ENCODE measurements around the gene PIK3C2G.
A peak's percentile ranks its signal among the peaks of the same experiment; 100 is the strongest.

Gene PIK3C2G

GRCh38 chr12:18562531-18562930 is 301.2 kb downstream of the PIK3C2G start:
- no peak for DNase-seq (ENCODE audit: low spot score)

GRCh38 chr12:18564306-18564705 is 303.0 kb downstream of the PIK3C2G start:
- no peak for DNase-seq (ENCODE audit: low spot score)

DNA sequence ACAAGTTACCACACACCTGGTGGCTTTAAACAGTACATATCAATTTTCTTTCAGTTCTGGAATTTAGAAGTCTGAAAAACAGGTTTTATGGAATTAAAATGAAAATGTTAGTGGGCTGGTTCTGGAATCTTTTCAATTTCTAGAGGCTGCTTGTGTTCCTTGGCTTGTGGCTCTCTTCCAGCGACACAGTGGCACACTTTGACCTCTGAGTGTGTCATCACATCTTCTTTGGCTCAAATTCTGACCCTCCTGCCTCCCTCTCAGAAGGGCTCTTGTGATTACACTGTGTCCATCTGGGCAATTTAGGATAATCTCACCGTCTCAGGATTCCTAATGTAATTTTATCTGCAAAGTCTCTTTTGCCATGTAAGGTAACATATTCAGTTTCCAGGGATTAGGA is 306.5 kb downstream of the PIK3C2G start:
- DNase-seq (ENCODE audit: low spot score), result no peak

DNA sequence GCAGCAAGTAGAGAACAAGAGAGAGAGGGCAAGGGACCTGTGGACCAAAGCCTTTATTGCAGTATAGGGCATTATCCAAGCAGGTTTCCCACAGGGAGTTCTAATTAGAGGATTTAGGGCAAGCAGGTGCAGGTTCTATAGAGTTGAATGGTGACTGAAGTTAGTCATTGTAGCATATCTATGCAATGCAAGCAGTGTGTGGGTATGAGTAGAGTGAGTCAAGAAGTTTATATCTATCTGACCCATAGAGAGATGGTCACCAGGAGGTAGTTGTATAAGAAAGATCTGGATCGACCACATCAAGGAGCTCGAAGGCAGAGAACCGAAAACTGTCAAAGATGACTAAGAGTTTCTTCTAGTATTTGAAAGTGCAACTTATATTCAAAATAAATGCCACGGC is 309.2 kb downstream of the PIK3C2G start:
- no peak for DNase-seq (ENCODE audit: low spot score)

DNA sequence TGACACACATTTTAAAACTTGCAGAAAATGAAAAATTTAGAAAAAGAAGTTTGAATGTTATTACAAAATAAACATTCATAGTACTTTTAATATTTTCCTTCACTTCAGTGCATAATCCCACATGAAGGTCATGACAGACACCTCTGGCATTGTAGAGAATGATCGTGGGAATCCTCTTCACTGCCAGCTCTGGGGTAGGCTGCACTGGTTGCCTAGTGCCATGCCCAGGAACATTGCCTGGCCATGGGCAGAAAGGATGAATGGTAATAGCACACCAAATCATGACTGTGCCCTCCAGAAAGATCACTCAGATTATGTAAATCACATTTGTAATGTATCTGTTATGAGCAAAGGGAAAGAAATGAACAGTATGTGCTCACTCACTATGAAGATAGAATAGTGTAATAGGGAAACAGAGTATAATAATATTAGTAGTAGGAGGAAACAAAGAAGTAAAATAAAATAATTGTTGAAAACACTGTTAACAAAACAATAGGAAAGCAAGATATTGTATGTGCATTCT is 314.8 kb downstream of the PIK3C2G start:
- peak; percentile 58 for DNase-seq (ENCODE audit: low spot score)

DNA sequence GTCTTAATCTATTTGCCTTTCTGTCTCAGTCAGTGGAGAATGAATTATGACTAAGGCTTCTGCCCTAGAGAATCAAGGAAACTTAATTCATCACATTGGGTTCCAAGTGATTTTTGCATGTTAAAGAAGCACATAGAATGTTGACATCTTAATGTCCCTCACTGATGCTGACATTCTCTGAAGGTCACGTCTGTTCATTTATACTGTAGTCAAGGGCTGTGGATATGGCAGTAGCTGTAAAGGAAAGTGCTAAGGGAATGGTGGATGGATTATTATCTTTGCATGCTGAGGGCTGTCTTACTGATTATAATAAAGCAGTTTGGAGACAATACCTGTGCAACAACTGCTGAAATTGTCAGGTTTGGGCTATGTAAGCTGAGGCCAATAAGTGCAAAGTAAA is 315.3 kb downstream of the PIK3C2G start:
- DNase-seq (ENCODE audit: low spot score), result no peak

DNA sequence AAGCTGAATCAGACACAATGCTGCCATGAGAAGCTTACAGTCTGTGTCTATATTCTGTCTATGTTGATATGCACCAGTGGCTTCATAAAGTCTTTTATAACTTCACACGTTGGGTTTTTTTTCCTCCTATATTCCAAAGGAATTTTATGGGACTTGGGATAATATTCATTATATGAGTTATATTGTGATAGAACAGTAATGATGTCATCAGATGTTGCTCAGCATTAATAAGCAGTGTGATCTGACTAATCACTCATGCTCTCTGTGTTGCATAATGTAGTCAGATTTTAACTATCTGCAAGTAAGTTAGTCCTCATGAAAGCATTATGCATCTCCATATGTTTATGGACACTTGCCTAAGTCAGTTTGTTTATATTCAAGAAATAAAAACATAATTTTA is 316.9 kb downstream of the PIK3C2G start:
- DNase-seq (ENCODE audit: low spot score), result peak; percentile 65

GRCh38 chr12:18580291-18580690 is 319.0 kb downstream of the PIK3C2G start:
- DNase-seq (ENCODE audit: low spot score), result no peak

DNA sequence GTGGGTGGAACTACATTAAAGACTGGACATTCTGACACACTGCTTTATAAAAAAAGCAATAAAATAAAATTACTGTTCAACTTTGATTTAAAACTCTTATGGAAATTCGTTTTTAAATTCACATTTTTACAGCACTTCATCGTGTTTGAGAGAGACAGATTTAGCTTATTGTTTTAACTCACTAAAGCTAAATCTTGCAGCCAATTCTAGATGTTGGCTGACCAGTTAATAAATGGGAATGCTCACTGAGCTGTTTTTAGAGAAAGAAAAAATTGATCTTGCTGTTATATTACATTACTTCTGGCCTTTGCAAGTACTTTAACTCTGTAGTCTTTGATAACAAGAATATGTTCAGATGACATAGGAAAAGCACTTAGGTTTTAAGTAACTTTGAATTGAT is 319.4 kb downstream of the PIK3C2G start:
- no peak for DNase-seq (ENCODE audit: low spot score)

- DNase-seq (ENCODE audit: low spot score), result no peak
These were observed 320.1 kb downstream of the PIK3C2G start for GRCh38 chr12:18581232-18581962.

- no peak for DNase-seq (ENCODE audit: low spot score)
These were observed 322.3 kb downstream of the PIK3C2G start for GRCh38 chr12:18583655-18584054.

DNA sequence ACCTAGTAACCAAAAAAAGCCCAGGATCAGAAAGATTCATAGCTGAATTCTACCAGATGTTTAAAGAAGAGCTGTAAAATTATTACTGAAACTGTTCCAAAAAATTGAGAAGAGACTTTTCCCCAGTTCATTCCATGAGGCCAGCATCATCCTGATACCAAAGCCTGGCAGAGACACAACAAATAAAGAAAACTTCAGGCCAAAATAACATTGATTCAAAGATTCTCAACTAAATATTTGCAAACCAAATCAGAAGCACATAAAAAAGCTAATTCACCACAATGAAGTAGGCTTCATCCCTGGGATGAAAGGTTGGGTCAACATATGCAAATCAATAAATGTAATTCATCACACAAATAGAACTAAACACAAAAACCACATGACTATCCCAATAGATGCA is 325.3 kb downstream of the PIK3C2G start:
- no peak for DNase-seq (ENCODE audit: low spot score)

DNA sequence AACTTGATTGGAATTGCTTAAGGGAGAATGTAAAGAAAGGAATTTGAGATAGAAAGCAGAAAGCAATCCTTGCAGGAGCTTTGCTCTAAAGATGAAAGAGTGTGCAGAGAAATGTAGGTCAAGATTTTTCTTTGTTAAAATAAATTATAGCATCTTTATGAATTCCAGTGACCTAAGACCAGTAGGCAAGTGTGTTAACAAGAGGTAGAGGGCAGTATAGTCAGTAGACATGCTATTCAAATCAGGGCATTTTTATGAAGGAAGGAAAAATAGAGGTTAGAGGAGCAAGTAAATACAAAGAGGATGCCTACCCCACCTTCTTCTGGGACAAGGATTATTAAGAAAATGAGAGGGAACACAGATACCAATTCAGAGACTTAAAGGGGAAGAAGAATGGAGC is 328.0 kb downstream of the PIK3C2G start:
- no peak for DNase-seq (ENCODE audit: low spot score)

GRCh38 chr12:18591473-18591872 is 330.2 kb downstream of the PIK3C2G start:
- peak; percentile 40 for DNase-seq (ENCODE audit: low spot score)

GRCh38 chr12:18595412-18595811 is 334.1 kb downstream of the PIK3C2G start:
- peak; percentile 77 for DNase-seq (ENCODE audit: low spot score)

- no peak for DNase-seq (ENCODE audit: low spot score)
These were observed 340.6 kb downstream of the PIK3C2G start for GRCh38 chr12:18601962-18602361.

DNA sequence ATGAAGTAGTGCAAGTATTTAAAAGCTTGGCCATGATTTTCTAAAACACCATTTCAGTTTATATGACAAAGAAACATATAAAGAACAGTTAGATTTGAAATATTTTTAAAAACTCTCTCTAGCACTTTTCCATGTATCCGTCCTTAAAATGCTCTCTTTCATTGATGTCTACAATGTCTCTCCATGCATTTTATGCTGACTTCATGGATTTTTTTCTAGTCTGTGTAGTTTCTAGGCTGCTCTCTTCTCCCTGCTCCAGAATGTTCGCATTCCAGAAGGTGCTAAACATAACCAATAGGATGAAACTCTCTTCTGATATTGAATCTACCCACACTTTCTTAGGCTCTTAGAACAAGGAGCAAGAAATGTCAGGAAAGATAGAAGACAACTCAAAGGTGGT is 351.7 kb downstream of the PIK3C2G start:
- DNase-seq (ENCODE audit: low spot score), result no peak

DNA sequence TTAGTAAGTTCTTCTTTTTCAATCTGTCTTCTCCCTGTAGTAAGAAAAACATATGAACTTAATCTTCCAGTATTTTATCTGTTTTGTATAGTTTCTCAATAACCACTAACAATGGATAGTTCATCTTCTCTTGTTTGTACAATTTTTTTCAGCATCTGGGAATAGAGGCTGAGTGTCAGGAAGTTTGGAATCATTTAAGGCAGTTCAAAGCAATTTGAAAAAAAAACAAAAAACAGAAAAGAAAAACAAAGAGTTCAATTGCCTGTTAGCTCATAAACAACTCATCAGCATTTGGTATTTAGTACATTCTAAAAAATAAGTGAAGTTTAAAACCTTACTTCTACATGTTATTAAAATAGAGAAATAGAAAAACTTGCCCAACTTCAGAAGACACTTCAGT is 359.7 kb downstream of the PIK3C2G start:
- DNase-seq (ENCODE audit: low spot score), result no peak

- DNase-seq (ENCODE audit: low spot score), result no peak
These were observed 368.1 kb downstream of the PIK3C2G start for GRCh38 chr12:18629445-18629844.

GRCh38 chr12:18629916-18630315 is 368.6 kb downstream of the PIK3C2G start:
- DNase-seq (ENCODE audit: low spot score), result peak; percentile 69

DNA sequence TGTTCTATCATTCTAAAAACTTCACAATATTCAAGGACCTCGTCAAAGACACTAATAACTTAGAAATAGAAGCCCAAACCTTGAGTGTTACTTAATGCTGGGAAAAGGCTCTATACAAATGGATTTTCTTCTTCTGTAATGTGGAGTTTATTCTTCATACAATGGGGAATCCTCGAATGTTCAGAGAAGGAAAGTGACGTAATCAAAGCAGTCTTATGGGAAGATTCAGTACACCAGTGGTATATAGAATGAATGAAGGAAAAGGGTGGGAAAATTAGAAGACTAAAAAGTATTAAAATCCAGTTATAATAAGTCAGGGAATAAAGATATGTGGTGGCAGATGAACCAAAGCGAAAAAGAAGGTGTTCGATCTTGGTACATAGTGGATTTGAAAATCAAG is 370.0 kb downstream of the PIK3C2G start:
- DNase-seq (ENCODE audit: low spot score), result no peak

GRCh38 chr12:18632848-18633247 is 371.5 kb downstream of the PIK3C2G start:
- DNase-seq (ENCODE audit: low spot score), result peak; percentile 46

DNA sequence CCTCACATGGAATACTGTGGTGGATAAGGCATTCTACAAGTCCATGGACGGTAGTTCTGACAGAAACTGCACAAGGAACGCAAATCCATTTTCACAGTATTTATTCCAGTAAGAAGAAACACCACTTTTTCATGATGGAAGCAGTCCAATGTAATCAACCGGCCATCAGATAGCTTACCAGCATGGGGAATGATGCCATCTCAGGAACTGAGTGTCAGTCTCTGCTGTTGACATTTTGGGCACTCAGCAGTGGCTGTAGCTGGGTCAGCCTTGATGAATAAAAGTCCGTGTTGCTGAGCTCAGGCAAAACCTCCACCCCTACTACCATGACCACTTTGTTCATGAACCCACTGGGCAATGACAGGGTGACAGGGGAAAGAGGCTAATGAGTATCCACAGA is 373.1 kb downstream of the PIK3C2G start:
- DNase-seq (ENCODE audit: low spot score), result no peak

- DNase-seq (ENCODE audit: low spot score), result no peak
These were observed 379.1 kb downstream of the PIK3C2G start for GRCh38 chr12:18640321-18640955.

Measured in kidney tubule cell (primary cell).